BLaER1 (cell line): Measurements from ENCODE around the gene MTFR1L.
A peak's percentile ranks its signal among the peaks of the same experiment; 100 is the strongest.

Source experiments
- H3K27ac ChIP-seq: shearing (Covaris generic); formaldehyde crosslinking; 2 replicates; pipeline ENCODE4 v1.8.1; 2022
- H3K27me3 ChIP-seq: shearing (Covaris generic); formaldehyde crosslinking; 2 replicates; pipeline ENCODE4 v1.8.1; 2022
- H3K36me3 ChIP-seq: shearing (Covaris generic); formaldehyde crosslinking; 2 replicates; pipeline ENCODE4 v1.8.1; 2022
- H3K4me1 ChIP-seq: shearing (Covaris generic); formaldehyde crosslinking; 2 replicates; pipeline ENCODE4 v1.8.1; 2022
- H3K4me2 ChIP-seq: shearing (Covaris generic); formaldehyde crosslinking; 2 replicates; pipeline ENCODE4 v1.8.1; 2022
- H3K4me3 ChIP-seq: shearing (Covaris generic); formaldehyde crosslinking; 2 replicates; pipeline ENCODE4 v1.8.1; 2022
- H3K9ac ChIP-seq: shearing (Covaris generic); formaldehyde crosslinking; 2 replicates; pipeline ENCODE4 v1.8.1; 2022
- H3K9me3 ChIP-seq: shearing (Covaris generic); formaldehyde crosslinking; 2 replicates; pipeline ENCODE4 v1.8.1; 2022
- H4K20me1 ChIP-seq: shearing (Covaris generic); formaldehyde crosslinking; 2 replicates; pipeline ENCODE4 v1.8.1; 2022
- Cebpa-rat ChIP-seq: shearing (Covaris generic); IDR thresholded peaks from 2 replicates; pipeline ENCODE4 v1.8.1; 2022

The MTFR1L gene

DNA sequence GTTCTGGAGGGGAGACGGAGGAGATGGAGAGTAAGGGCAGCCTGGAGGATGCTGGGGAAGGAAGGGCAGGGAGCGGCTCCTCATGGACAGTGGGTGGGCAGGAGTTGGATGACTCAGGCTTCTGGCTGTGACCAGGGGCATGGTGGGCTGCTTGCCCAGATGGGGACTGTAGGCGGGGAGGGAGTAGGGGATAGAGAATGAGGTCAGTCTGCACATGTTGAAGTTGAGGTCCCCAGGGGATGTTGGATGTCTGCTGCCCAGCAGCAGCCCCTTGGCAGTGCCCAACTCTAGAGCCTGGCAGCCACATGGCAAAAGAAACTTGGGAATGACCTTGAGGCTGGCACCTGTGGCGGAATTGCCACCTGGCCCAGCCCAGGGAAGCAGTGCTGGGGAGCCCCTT lies 13.3 kb upstream of the MTFR1L start:
- Histone ChIP-seq H3K27ac (no peak overlapping the region), H3K4me3 (no peak overlapping the region), H3K27me3 (no peaks in the 10 kb centered on the region), H3K9me3 (no peaks in the 10 kb centered on the region), H3K4me1 (peaks cover 96% of the 10 kb centered on the region), H3K36me3 (peaks cover 20% of the 10 kb centered on the region), H3K9ac (no peak overlapping the region), H4K20me1 (peaks cover 35% of the 10 kb centered on the region), H3K4me2 (peak overlapping the region; percentile 59; the same call in 1 of the 2 replicates)
- no peak for TF ChIP-seq Cebpa-rat

DNA sequence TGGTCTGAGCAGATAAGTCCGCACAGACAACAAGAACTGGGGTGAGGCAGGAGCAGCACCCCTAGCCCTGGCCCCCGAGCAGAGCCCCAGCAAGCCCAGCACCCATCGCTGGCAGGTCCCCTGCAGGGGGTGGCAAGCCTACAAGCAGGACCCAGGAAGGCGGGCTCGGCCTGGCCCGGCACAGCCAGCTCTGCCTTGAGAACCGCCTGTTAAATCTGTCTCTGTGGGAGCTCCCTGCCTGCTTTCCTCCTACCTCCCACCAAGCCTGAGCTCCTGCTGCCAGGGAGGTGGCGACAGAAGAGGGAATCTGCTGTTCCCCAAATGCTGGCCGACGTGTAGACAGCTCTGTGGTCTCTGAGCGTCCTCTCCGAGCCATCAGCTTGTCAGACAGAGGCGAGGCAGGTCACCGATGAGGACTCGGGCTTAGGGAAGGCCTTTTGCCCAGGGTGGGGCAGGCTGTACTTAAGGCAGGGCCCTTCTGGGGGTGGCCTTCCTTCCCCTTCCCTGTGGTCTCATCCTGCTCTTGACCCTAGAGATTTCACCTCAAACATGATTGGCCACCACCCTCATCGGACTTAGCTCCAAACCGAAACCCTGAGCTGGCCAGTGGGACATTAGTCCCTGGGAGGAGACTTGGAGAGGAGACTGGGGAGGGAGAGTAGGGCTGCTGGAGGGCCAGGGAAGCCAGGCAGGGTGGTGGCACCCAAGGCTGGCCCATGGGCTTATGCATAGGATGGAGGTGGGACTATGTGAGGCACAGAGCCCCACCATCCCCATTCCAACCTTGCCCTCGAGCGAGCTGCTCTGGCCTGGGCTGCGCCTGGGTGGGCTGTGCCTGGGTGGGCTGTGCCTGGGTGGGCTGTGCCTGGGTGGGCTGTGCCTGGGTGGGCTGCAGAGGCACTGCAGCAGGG lies 12.0 kb upstream of the MTFR1L start:
- Histone ChIP-seq H3K27me3 (no peaks in the 10 kb centered on the region), H3K9ac (0 out of 2 replicates have a peak overlapping the region, but pooled peaks have one; percentile 24), H3K27ac (0 out of 2 replicates have a peak overlapping the region, but pooled peaks have one; percentile 41), H3K4me2 (peak overlapping the region; percentile 89), H3K36me3 (peaks cover 31% of the 10 kb centered on the region), H3K4me3 (no peak overlapping the region), H3K9me3 (no peaks in the 10 kb centered on the region), H3K4me1 (peaks cover 83% of the 10 kb centered on the region), H4K20me1 (peaks cover 36% of the 10 kb centered on the region)
- TF ChIP-seq Cebpa-rat, result no peak

DNA sequence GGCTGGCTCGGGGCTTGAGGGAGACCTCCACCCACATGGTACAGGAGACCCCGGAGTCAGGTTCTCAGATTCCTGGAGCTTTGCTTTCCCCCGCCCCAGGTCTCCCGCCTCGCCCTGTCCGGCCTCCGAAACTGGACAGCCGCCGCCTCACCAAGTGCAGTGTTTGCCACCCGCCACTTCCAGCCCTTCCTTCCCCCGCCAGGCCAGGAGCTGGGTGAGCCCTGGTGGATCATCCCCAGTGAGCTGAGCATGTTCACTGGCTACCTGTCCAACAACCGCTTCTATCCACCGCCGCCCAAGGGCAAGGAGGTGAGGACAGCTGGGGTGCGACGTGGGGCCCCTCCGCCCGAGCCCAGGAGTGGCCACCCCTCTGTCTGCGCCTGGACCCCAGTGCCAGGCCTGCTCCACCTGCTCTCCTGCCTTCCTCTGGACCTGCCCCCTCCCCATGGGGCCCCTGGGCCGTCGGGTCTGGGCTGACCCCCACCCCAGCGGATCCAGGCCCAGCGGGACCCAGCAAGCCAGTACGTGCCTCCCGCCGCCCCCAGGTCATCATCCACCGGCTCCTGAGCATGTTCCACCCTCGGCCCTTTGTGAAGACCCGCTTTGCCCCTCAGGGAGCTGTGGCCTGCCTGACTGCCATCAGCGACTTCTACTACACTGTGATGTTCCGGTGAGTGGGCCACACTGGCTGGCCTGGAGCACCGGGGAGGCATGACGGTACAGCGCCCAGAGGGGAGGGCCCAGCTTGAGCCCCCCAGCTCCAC lies 11.1 kb upstream of the MTFR1L start:
- no peak for TF ChIP-seq Cebpa-rat
- Histone ChIP-seq H4K20me1 (peaks cover 32% of the 10 kb centered on the region), H3K4me2 (peak overlapping the region; percentile 89), H3K4me3 (peak overlapping the region; percentile 40; the same call in 1 of the 2 replicates), H3K9me3 (no peaks in the 10 kb centered on the region), H3K4me1 (peaks cover 74% of the 10 kb centered on the region), H3K36me3 (peaks cover 40% of the 10 kb centered on the region), H3K9ac (peak overlapping the region; percentile 45; the same call in 1 of the 2 replicates), H3K27me3 (no peaks in the 10 kb centered on the region), H3K27ac (peak overlapping the region; percentile 72)

DNA sequence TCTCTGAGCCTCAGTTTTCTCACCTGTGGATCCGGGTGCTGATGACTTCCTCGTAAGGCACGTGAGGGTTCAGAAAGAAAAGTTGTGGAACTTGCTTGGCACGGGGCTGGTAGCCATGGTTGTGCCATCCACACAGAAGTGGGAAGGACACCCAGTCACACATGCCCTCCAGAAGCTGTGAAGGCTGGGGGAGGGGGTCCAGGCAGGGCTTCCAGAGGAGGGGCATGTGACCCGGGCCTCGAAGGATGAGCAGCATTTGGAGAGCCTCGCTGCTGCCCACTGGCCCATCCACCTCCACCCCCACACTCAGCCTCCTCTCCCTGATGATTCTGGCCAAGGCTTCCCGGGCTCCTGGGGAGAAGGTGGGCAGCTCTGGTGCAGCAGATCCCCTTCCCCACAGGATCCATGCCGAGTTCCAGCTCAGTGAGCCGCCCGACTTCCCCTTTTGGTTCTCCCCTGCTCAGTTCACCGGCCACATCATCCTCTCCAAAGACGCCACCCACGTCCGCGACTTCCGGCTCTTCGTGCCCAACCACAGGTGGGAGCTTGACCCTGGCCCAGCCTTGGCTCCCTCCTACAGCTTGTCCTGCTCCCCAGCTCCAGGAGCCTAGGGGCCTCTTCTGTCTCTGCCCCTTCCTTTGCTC lies 10.3 kb upstream of the MTFR1L start:
- H3K9ac ChIP-seq, result peak overlapping the region; percentile 45

DNA sequence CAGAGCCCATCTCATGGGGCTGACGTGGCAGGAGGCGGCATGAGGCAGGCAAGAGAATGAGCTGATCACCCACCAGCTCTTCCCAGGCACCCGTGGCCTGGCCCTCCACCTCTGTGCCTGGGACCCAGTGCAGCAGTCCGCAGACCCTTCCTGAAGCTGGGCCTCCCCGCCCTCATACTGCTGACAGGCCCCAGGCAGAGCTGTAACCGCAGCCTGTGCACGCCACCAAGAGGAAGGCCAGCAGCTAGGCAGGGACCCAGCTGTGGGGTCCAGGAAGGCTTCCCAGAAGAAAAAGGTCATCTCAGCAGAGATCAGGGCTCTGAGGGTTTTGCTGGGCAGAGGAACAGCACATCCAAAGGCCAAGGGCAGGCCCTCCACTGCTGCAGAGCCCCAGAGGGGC lies 9.8 kb upstream of the MTFR1L start:
- Histone ChIP-seq H3K4me1 (peaks cover 73% of the 10 kb centered on the region), H4K20me1 (peaks cover 25% of the 10 kb centered on the region), H3K36me3 (peaks cover 53% of the 10 kb centered on the region), H3K4me2 (peak overlapping the region; percentile 89), H3K9me3 (no peaks in the 10 kb centered on the region), H3K9ac (peak overlapping the region; percentile 45), H3K27me3 (no peaks in the 10 kb centered on the region), H3K27ac (peak overlapping the region; percentile 72), H3K4me3 (peak overlapping the region; percentile 40; the same call in 1 of the 2 replicates)
- TF ChIP-seq Cebpa-rat, result no peak

More for the DNA sequence above, 10.3 kb upstream of the MTFR1L start:
- no peaks in the 10 kb centered on the region for H3K27me3 ChIP-seq
- H3K4me1 ChIP-seq, result peaks cover 74% of the 10 kb centered on the region
- peak overlapping the region; percentile 72 for H3K27ac ChIP-seq
- peaks cover 48% of the 10 kb centered on the region for H3K36me3 ChIP-seq
- H3K9me3 ChIP-seq, result no peaks in the 10 kb centered on the region
- H4K20me1 ChIP-seq, result peaks cover 27% of the 10 kb centered on the region
- H3K4me3 ChIP-seq, result peak overlapping the region; percentile 40
- no peak for TF ChIP-seq Cebpa-rat
- H3K4me2 ChIP-seq, result peak overlapping the region; percentile 89

DNA sequence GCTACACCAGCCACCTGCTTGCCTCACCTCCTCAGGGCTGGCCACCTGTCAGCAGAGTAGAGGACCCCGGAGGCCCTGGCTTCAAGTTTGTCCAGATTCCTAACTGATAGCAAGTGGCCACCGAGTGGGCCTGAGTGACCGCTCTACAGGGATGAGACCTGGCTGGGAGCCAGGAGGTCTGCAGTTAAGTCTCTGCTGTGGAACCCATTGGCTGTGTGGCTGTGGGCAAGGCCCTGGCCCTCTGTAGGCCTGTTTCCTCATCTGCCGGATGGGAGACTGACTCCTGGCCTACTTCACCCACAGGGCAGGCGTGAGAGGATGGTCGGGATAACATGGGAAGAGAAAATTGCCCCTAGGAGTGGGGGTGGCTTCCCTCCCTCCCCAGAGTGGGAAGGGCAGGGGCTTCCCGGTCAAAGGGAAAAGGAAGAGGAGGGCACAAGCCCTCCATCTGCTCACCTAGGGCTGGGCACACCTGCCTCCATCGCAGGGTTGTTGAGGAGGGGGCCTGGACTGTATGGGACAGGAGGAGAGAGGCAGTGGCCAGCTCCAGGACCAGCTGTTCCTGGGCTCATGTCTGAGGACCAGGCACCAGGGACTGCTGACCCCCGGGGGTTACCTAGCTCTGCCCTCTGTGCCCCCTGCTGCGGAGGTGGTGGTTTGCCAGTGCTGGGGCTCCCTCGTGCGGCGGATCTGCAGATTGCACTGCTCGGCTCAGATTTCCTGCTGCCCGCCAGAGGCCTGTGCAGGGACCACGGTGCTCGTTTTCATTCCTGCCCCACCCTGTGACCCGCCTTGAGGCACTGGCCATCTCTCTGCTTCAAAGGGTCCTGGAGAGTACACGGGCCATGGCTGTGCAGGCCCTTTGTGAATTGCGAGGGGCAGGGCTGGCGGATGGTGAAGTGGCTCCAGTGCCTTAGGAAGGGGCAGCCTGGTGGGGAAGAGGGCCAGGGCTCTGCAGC lies 9.1 kb upstream of the MTFR1L start:
- peak overlapping the region; percentile 45; the same call in 1 of the 2 replicates for H3K9ac ChIP-seq
- peak overlapping the region; percentile 72 for H3K27ac ChIP-seq
- H3K27me3 ChIP-seq, result no peaks in the 10 kb centered on the region
- H3K4me3 ChIP-seq, result peak overlapping the region; percentile 40; the same call in 1 of the 2 replicates
- H3K4me2 ChIP-seq, result peak overlapping the region; percentile 89
- TF ChIP-seq Cebpa-rat, result no peak
- peaks cover 66% of the 10 kb centered on the region for H3K4me1 ChIP-seq
- H4K20me1 ChIP-seq, result peaks cover 18% of the 10 kb centered on the region
- no peaks in the 10 kb centered on the region for H3K9me3 ChIP-seq
- peaks cover 60% of the 10 kb centered on the region for H3K36me3 ChIP-seq

DNA sequence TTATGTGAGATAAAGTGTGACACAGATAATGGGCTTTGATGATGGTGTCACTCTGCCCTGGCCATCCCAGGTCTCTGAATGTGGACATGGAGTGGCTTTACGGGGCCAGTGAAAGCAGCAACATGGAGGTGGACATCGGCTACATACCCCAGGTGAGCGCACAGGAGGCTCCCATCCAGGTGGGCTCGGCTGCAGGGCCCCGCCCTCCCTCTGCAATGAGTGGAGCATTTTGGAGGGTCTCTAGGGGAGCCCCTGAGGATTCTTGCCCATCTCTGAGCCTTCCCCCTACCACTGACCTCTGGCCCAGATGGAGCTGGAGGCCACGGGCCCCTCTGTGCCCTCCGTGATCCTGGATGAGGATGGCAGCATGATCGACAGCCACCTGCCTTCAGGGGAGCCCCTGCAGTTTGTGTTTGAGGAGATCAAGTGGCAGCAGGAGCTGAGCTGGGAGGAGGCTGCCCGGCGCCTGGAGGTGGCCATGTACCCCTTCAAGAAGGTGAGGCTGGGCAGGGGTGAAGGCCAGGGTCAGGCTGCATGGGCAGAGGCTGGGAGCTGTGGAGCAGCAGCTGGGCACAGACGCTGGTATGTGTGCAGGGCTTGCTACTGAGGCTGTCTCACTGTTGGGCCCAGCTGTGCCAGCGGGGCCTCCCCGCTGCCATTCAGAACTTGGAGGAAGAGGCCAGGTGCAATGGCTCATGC lies 8.2 kb upstream of the MTFR1L start:
- Histone ChIP-seq H3K4me2 (no peak overlapping the region), H3K4me1 (peaks cover 57% of the 10 kb centered on the region), H3K27me3 (no peaks in the 10 kb centered on the region), H3K4me3 (no peak overlapping the region), H3K36me3 (peaks cover 63% of the 10 kb centered on the region), H3K27ac (peak overlapping the region; percentile 2; the same call in 1 of the 2 replicates), H3K9me3 (no peaks in the 10 kb centered on the region), H3K9ac (no peak overlapping the region), H4K20me1 (peaks cover 12% of the 10 kb centered on the region)
- TF ChIP-seq Cebpa-rat, result no peak

DNA sequence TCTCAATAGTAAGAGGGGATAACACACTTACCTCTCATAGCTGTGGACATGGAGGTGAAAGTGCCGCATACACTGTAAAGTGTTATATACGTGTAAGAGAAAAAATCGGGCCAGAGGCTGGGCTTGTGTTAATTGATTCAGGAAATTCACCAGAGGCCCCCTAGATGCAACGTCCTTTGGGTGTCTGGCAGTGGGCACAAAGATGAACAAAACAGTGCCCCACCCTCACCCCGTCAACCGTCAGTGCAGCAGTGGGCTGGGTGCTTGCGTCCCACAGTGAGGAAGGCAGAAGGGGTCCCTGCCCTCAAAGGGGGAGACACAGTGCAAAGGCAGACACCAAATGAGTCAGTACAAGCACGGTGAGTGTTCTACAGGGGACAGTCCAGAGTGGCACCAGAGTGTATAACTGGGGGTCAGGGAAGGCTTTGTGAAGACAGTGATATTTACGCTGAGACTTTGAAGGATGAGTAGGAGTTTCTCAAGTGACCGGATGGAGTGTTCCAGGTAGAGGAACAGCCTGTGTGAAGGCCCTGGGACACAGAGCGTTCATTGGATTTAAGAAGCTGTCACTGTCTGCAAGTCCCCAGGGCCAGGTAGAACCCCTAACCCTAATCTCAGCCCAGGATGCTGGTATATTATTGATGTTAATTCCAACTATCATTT lies 6.6 kb upstream of the MTFR1L start:
- Histone ChIP-seq H3K4me3 (no peak overlapping the region), H4K20me1 (peaks cover 12% of the 10 kb centered on the region), H3K27ac (no peak overlapping the region), H3K27me3 (no peaks in the 10 kb centered on the region), H3K36me3 (peaks cover 57% of the 10 kb centered on the region), H3K4me1 (peaks cover 50% of the 10 kb centered on the region), H3K9ac (no peak overlapping the region), H3K4me2 (no peak overlapping the region), H3K9me3 (no peaks in the 10 kb centered on the region)
- TF ChIP-seq Cebpa-rat, result no peak
